IMR-90 (cell line): ENCODE results near the gene VAC14. TPM values are rescaled to one million over a fixed set of nuclear protein-coding genes. Genes with fewer than 3 reads are reported as not detected.
A peak's percentile ranks its signal among the peaks of the same experiment; 100 is the strongest.

Experiments
- MXI1 ChIP-seq: IDR thresholded peaks from 2 replicates; pipeline ENCODE4 v1.6.1; 2012; ENCODE audit warnings: low read depth, mild to moderate bottlenecking, low read length, moderate library complexity, borderline replicate concordance
- NFE2L2 ChIP-seq: fragments of 150-350 bp; IDR thresholded peaks from 2 replicates; pipeline ENCODE4 v1.6.1; 2016; ENCODE audit warnings: low read depth, mild to moderate bottlenecking, low read length
- RAD21 ChIP-seq: IDR thresholded peaks from 2 replicates; pipeline ENCODE4 v1.6.1; 2012; ENCODE audit warnings: low read length, improper control_type of control experiment
- USF2 ChIP-seq: fragments of 150-350 bp; IDR thresholded peaks from 2 replicates; pipeline ENCODE4 v1.6.1; 2017; ENCODE audit warnings: mild to moderate bottlenecking, antibody characterized with exemption, low read length, low read depth
- polyA plus RNA-seq, 3 experiments: library from polyadenylated mRNA; depleted of rRNA; stranded (reverse); fragments of >200 nt; gene quantifications; 2 replicates each; pipeline ENCODE4 v1.2.3, GENCODE V29; 2012; ENCODE audit warnings: low replicate concordance in 1 of 3
- total RNA-seq: library from RNA; depleted of rRNA; stranded (reverse); fragments of >200 nt; gene quantifications from 2 replicates; pipeline ENCODE4 v1.2.3, GENCODE V29; 2012

Gene VAC14
- total and polyA plus RNA-seq, 2 of the 4 experiments (the other 2 are of a cell fraction): 21.1 to 40.2 TPM

- peak; percentile 66; the same call in 1 of the 2 replicates for TF ChIP-seq USF2
- peak; percentile 98 for TF ChIP-seq RAD21
- no peak for TF ChIP-seq MXI1
- 0 out of 2 replicates have a peak, but pooled peaks have one; percentile 14 for TF ChIP-seq NFE2L2
Observed at GRCh38 chr16:70653809-70654771, 146.9 kb downstream of the VAC14 start (continued).
